ENCODE measurements around the gene TMPRSS4. TPM values are rescaled to one million over a fixed set of nuclear protein-coding genes. Genes with fewer than 3 reads are reported as not detected.

The TMPRSS4 gene
- total RNA-seq, 1 experiment from 2014 or later, result not detected

- intact Hi-C loops (cut with micrococcal nuclease; ENCODE audit: unreplicated experiment), result loop anchor here (10.0 kb wide), 1 partner anchor 626 kb away; no protein-coding TSS in a partner anchor
- Histone ChIP-seq H3K36me3 (ENCODE audit: insufficient read depth, low read length, poor library complexity, severe bottlenecking) (no peaks in the 10 kb centered on the region), H3K27me3 (replicated peaks; ENCODE audit: insufficient read depth, low read depth, low read length, poor library complexity) (peaks cover 32% of the 10 kb centered on the region), H3K4me3 (ENCODE audit: low read depth, low read length, poor library complexity, severe bottlenecking) (no peak overlapping the region), H3K27ac (ENCODE audit: low read depth, low read length, poor library complexity, severe bottlenecking) (no peak overlapping the region), H3K9me3 (ENCODE audit: low read depth, low read length, poor library complexity, severe bottlenecking) (no peaks in the 10 kb centered on the region), H3K4me1 (ENCODE audit: insufficient read depth, low read length, poor library complexity, severe bottlenecking) (no peaks in the 10 kb centered on the region)
- no peak for TF ChIP-seq CTCF (conservative IDR thresholded peaks at IDR 0.05; ENCODE audit: low read depth, low read length)
- TF ChIP-seq EZH2 (IDR thresholded peaks at IDR 0.05; ENCODE audit: borderline replicate concordance, low read depth, low read length, poor library complexity, severe bottlenecking), result no peak
- ChIA-PET CTCF (interaction anchor here (0.7 to 1.3 kb wide), 2 partner anchors 104 to 243 kb away, joined by 3 read pairs; no protein-coding TSS in a partner anchor), POLR2A (ENCODE audit: low non-redundant PET) (no interaction called here)
- DNase-seq (ENCODE audit: low spot score), result no peak
- no TSS peak for BruUV-seq (replicated peaks)
These were observed 26.5 kb upstream of the TMPRSS4 start for GRCh38 chr11:118050208-118050891.

GRCh38 chr11:118051136-118051610 lies 25.7 kb upstream of the TMPRSS4 start:
- Histone ChIP-seq H3K27ac (ENCODE audit: low read depth, low read length, poor library complexity, severe bottlenecking) (no peak overlapping the region), H3K36me3 (ENCODE audit: insufficient read depth, low read length, poor library complexity, severe bottlenecking) (no peaks in the 10 kb centered on the region), H3K27me3 (replicated peaks; ENCODE audit: insufficient read depth, low read depth, low read length, poor library complexity) (peaks cover 31% of the 10 kb centered on the region), H3K9me3 (ENCODE audit: low read depth, low read length, poor library complexity, severe bottlenecking) (no peaks in the 10 kb centered on the region), H3K4me3 (ENCODE audit: low read depth, low read length, poor library complexity, severe bottlenecking) (no peak overlapping the region), H3K4me1 (ENCODE audit: insufficient read depth, low read length, poor library complexity, severe bottlenecking) (no peaks in the 10 kb centered on the region)
- intact Hi-C loops (cut with micrococcal nuclease; ENCODE audit: unreplicated experiment), result loop anchor here (10.0 kb wide), 1 partner anchor 626 kb away; no protein-coding TSS in a partner anchor
- ChIA-PET POLR2A (ENCODE audit: low non-redundant PET) (no interaction called here), CTCF (interaction anchor here (1.3 kb wide), 1 partner anchor 244 kb away, joined by 3 read pairs; no protein-coding TSS in a partner anchor)
- no peak for TF ChIP-seq CTCF (conservative IDR thresholded peaks at IDR 0.05; ENCODE audit: low read depth, low read length)
- no TSS peak for BruUV-seq (replicated peaks)
- no peak for DNase-seq (ENCODE audit: low spot score)

GRCh38 chr11:118051611-118052461 lies 25.0 kb upstream of the TMPRSS4 start:
- Histone ChIP-seq H3K36me3 (ENCODE audit: insufficient read depth, low read length, poor library complexity, severe bottlenecking) (no peaks in the 10 kb centered on the region), H3K27ac (ENCODE audit: low read depth, low read length, poor library complexity, severe bottlenecking) (no peak overlapping the region), H3K4me3 (ENCODE audit: low read depth, low read length, poor library complexity, severe bottlenecking) (no peak overlapping the region), H3K4me1 (ENCODE audit: insufficient read depth, low read length, poor library complexity, severe bottlenecking) (no peaks in the 10 kb centered on the region), H3K27me3 (replicated peaks; ENCODE audit: insufficient read depth, low read depth, low read length, poor library complexity) (peaks cover 26% of the 10 kb centered on the region), H3K9me3 (ENCODE audit: low read depth, low read length, poor library complexity, severe bottlenecking) (no peaks in the 10 kb centered on the region)
- TF ChIP-seq EZH2 (IDR thresholded peaks at IDR 0.05; ENCODE audit: borderline replicate concordance, low read depth, low read length, poor library complexity, severe bottlenecking) (no peak), CTCF (conservative IDR thresholded peaks at IDR 0.05; ENCODE audit: low read depth, low read length) (no peak)
- ChIA-PET POLR2A (ENCODE audit: low non-redundant PET) (interaction anchor here (0.6 kb wide), 1 partner anchor 64 kb away, joined by 3 read pairs; no protein-coding TSS in a partner anchor), CTCF (interaction anchor here (0.5 to 2.4 kb wide), 5 partner anchors 15 to 244 kb away, joined by 3 to 10 read pairs (median 4); no protein-coding TSS in a partner anchor)
- intact Hi-C loops (cut with micrococcal nuclease; ENCODE audit: unreplicated experiment), result loop anchor here (2.0 to 10.0 kb wide), 2 partner anchors 105 to 627 kb away; no protein-coding TSS in a partner anchor
- no TSS peak for BruUV-seq (replicated peaks)
- no peak for DNase-seq (ENCODE audit: low spot score)
